WTC11 (cell line): ENCODE data around the gene MCCC2. TPM values are rescaled to one million over a fixed set of nuclear protein-coding genes. Genes with fewer than 3 reads are reported as not detected.

Source experiments
- ATAC-seq: fragments of 200-7000 bp; cut with Tn5 transposase; 2 replicates; pipeline ENCODE4 v1.10.0; 2021; ENCODE audit warnings: mild to moderate bottlenecking, moderate library complexity
- CTCF ChIA-PET: fragments of 300-600 bp; sonication (Branson Sonifier 250); formaldehyde crosslinking; loops from one replicate; lab custom pipeline; 2021; ENCODE audit warnings: antibody characterized with exemption; lab: Charles Lee
- POLR2A ChIA-PET: fragments of 350-600 bp; sonication (Branson Sonifier 250); formaldehyde crosslinking; loops from one replicate; lab custom pipeline; 2021; ENCODE audit warnings: antibody characterized with exemption; lab: Charles Lee
- DNase-seq: peaks from one replicate; pipeline ENCODE4 v3.0.0; 2021; ENCODE audit warnings: low spot score
- H3K27ac Mint-ChIP-seq: 2 replicates; pipeline ENCODE4 v1.8.0; 2021; ENCODE audit warnings: mixed read lengths
- H3K27me3 Mint-ChIP-seq: 2 replicates; pipeline ENCODE4 v1.8.0; 2021; ENCODE audit warnings: low read depth, mild to moderate bottlenecking, moderate library complexity, mixed read lengths
- H3K36me3 Mint-ChIP-seq: 2 replicates; pipeline ENCODE4 v1.8.0; 2021; ENCODE audit warnings: mixed read lengths
- H3K4me1 Mint-ChIP-seq: 2 replicates; pipeline ENCODE4 v1.8.0; 2022; ENCODE audit warnings: mixed read lengths
- H3K4me3 Mint-ChIP-seq: 2 replicates; pipeline ENCODE4 v1.8.0; 2021; ENCODE audit warnings: mild to moderate bottlenecking, moderate library complexity, mixed read lengths
- H3K9me3 Mint-ChIP-seq: 2 replicates; pipeline ENCODE4 v1.8.0; 2021; ENCODE audit warnings: mixed read lengths
- ATF1 ChIP-seq: sonication (generic); formaldehyde crosslinking; IDR thresholded peaks from 2 replicates; pipeline ENCODE4 v1.8.1; 2023; ENCODE audit warnings: mild to moderate bottlenecking, moderate library complexity, missing genetic modification reagents
- CBFB ChIP-seq: sonication (generic); formaldehyde crosslinking; IDR thresholded peaks from 2 replicates; pipeline ENCODE4 v1.8.1; 2022; ENCODE audit warnings: mild to moderate bottlenecking, low read depth, missing genetic modification reagents
- CREM ChIP-seq: sonication (generic); formaldehyde crosslinking; IDR thresholded peaks from 2 replicates; pipeline ENCODE4 v1.8.1; 2022; ENCODE audit warnings: mild to moderate bottlenecking, missing genetic modification reagents, moderate library complexity
- ETV6 ChIP-seq: sonication (generic); formaldehyde crosslinking; IDR thresholded peaks from 2 replicates; pipeline ENCODE4 v1.8.1; 2022; ENCODE audit warnings: mild to moderate bottlenecking, missing genetic modification reagents
- FOXJ3 ChIP-seq: sonication (generic); formaldehyde crosslinking; IDR thresholded peaks from 2 replicates; pipeline ENCODE4 v1.9.0; 2021; ENCODE audit warnings: missing genetic modification reagents, mild to moderate bottlenecking, borderline replicate concordance
- GABPB1 ChIP-seq: sonication (generic); formaldehyde crosslinking; IDR thresholded peaks from 2 replicates; pipeline ENCODE4 v1.8.1; 2023; ENCODE audit warnings: mild to moderate bottlenecking, missing genetic modification reagents
- GTF2I ChIP-seq: fragments of 250-450 bp; sonication (Bioruptor Pico); conservative IDR thresholded peaks from 2 replicates; pipeline ENCODE4 v1.4.0; 2021; ENCODE audit warnings: mild to moderate bottlenecking
- NFYB ChIP-seq: sonication (generic); formaldehyde crosslinking; conservative IDR thresholded peaks from 2 replicates; pipeline ENCODE4 v1.8.0; 2022; ENCODE audit warnings: low read depth, missing genetic modification reagents
- NR1H2 ChIP-seq: sonication (generic); formaldehyde crosslinking; IDR thresholded peaks from 2 replicates; pipeline ENCODE4 v1.9.0; 2021; ENCODE audit warnings: mild to moderate bottlenecking, moderate library complexity, missing genetic modification reagents
- RELA ChIP-seq: sonication (generic); formaldehyde crosslinking; IDR thresholded peaks from 2 replicates; pipeline ENCODE4 v1.8.1; 2022; ENCODE audit warnings: missing genetic modification reagents, mild to moderate bottlenecking, borderline replicate concordance
- TEAD1 ChIP-seq: sonication (generic); formaldehyde crosslinking; IDR thresholded peaks from 2 replicates; pipeline ENCODE4 v1.8.0; 2022; ENCODE audit warnings: mild to moderate bottlenecking, missing genetic modification reagents
- ZNF232 ChIP-seq: sonication (generic); formaldehyde crosslinking; IDR thresholded peaks from 2 replicates; pipeline ENCODE4 v1.8.0; 2022; ENCODE audit warnings: mild to moderate bottlenecking, missing genetic modification reagents
- ZNF263 ChIP-seq: sonication (generic); formaldehyde crosslinking; IDR thresholded peaks from 2 replicates; pipeline ENCODE4 v1.8.1; 2022; ENCODE audit warnings: low read depth, mild to moderate bottlenecking, moderate library complexity, missing genetic modification reagents
- ZNF317 ChIP-seq: sonication (generic); formaldehyde crosslinking; IDR thresholded peaks from 2 replicates; pipeline ENCODE4 v1.8.1; 2023; ENCODE audit warnings: low read depth, mild to moderate bottlenecking, moderate library complexity, missing genetic modification reagents, borderline replicate concordance
- ZNF416 ChIP-seq: fragments of 250-450 bp; sonication (Bioruptor Pico); IDR thresholded peaks from 2 replicates; pipeline ENCODE4 v1.9.0; 2021; ENCODE audit warnings: mild to moderate bottlenecking, inconsistent platforms
- total RNA-seq: library from RNA; stranded (reverse); gene quantifications from 3 replicates; pipeline ENCODE4 v1.2.3, GENCODE V29; 2021
- TF ChIP-seq, protein P1 (sequence below): sonication (generic); formaldehyde crosslinking; IDR thresholded peaks from 2 replicates; pipeline ENCODE4 v1.8.0; 2023; ENCODE audit warnings: mild to moderate bottlenecking, missing genetic modification reagents
- TF ChIP-seq, protein P2 (sequence below): fragments of 200-600 bp; IDR thresholded peaks from 2 replicates; pipeline ENCODE4 v1.8.0; 2022; ENCODE audit warnings: antibody characterized with exemption
- TF ChIP-seq, protein P3 (sequence below): sonication (generic); formaldehyde crosslinking; conservative IDR thresholded peaks from 2 replicates; pipeline ENCODE4 v1.8.1; 2023; ENCODE audit warnings: mild to moderate bottlenecking, low read depth, missing genetic modification reagents, moderate library complexity
- TF ChIP-seq, protein P4 (sequence below): sonication (generic); formaldehyde crosslinking; IDR thresholded peaks from 2 replicates; pipeline ENCODE4 v1.8.1; 2023; ENCODE audit warnings: mild to moderate bottlenecking, missing genetic modification reagents
- TF ChIP-seq, protein P5 (sequence below): fragments of 250-450 bp; sonication (Bioruptor Pico); IDR thresholded peaks from 2 replicates; pipeline ENCODE4 v1.9.0; 2021; ENCODE audit warnings: moderate library complexity, mild to moderate bottlenecking, inconsistent platforms, borderline replicate concordance

MCCC2 gene
- total RNA-seq, 1 experiment from 2014 or later = 65.0 TPM

DNA sequence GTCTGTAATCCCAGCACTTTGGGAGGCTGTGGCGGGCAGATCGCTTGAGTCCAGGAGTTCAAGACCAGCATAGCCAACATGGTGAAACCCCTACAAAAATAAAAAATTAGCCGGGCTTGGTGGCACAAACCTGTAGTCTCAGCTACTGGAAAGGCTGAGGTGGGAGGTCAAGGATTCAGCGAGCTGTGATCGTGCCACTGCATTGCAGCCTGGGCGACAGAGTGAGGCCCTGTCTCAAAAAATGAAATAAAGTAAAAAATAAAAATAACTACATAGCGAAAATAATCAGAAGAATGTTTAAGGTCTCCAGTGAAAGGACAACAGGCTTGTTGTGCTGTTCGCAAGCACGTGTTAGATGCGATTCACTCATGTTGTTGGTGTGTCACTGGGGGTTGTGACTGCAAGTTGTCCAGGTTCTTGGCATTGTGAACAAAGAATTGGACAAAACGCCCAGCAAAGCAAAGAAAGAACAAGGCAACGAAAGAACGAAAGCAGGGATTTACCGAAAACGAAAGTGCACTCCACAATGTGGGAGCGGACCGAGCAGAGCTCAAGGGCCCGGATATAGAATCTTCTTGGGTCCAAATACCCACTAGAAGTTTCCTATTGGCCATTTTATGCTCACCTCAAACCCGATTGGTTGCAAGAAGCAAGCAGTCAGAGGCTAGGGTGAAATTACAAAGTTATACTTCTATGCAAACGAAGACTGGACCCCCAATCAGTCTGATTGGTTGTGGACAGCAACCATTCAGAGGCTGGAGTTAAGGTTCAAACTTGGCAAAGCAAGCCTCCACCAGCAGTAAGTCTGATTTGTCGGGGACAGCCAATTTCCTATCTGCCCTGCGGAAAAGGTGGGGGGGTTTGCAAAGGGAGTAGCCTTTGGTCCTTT is 844 bp upstream of the MCCC2 start:
- peak; percentile 4; the same call in 1 of the 2 replicates for ATAC-seq
- TF ChIP-seq ZNF416 (CRISPR knock-in tag) = no peak
- peak; percentile 57 for TF ChIP-seq NFYB (CRISPR knock-in tag)
- TF ChIP-seq, protein P1, sequence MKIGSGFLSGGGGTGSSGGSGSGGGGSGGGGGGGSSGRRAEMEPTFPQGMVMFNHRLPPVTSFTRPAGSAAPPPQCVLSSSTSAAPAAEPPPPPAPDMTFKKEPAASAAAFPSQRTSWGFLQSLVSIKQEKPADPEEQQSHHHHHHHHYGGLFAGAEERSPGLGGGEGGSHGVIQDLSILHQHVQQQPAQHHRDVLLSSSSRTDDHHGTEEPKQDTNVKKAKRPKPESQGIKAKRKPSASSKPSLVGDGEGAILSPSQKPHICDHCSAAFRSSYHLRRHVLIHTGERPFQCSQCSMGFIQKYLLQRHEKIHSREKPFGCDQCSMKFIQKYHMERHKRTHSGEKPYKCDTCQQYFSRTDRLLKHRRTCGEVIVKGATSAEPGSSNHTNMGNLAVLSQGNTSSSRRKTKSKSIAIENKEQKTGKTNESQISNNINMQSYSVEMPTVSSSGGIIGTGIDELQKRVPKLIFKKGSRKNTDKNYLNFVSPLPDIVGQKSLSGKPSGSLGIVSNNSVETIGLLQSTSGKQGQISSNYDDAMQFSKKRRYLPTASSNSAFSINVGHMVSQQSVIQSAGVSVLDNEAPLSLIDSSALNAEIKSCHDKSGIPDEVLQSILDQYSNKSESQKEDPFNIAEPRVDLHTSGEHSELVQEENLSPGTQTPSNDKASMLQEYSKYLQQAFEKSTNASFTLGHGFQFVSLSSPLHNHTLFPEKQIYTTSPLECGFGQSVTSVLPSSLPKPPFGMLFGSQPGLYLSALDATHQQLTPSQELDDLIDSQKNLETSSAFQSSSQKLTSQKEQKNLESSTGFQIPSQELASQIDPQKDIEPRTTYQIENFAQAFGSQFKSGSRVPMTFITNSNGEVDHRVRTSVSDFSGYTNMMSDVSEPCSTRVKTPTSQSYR (CRISPR knock-in tag) = no peak

DNA sequence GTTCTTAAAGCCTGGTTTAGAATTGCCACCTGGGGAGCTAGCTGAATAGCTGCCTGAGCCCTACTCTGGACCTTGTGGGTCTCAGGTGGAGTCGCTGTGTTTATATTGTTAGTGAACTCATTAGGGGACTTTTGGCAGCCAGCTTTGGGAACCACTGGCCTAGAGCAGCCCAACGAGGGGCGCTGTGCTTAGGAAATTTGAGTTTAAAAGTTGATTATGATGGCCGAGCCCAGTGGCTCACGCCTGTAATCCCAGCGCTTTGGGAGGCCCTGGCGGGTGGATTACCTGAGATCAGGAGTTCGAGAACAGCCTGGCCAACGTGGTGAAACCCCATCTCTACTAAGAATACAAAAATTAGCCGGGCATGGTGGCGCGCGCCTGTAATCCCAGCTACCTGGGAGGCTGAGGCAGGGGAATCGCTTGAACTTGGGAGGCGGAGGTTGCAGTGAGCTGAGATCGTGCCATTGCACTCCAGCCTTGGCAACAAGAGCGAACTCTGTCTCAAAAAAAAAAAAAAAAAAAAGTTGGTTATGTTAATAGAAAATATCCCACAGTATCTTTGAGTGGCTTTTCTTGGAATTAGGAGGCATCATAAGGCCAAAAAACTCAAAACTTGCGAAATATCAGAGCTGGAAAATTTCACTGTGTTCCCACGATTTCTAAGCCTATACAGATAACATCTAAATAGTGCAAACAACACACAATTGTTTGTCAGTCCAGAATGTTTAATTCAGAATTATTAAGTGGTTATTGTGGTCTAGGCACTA is 809 bp downstream of the MCCC2 start:
- H3K27ac Mint-ChIP-seq = peak overlapping the region; percentile 95; the same call in 1 of the 2 replicates
- peaks cover 4% of the 10 kb centered on the region for H3K9me3 Mint-ChIP-seq
- DNase-seq = peak; percentile 13
- no peaks in the 10 kb centered on the region for H3K27me3 Mint-ChIP-seq
- ChIA-PET CTCF (interaction anchor here (1.4 to 2.6 kb wide), 3 partner anchors 13 to 112 kb away, joined by 5 to 27 read pairs (median 7); no protein-coding TSS in a partner anchor), POLR2A (interaction anchor here (1.0 kb wide), 2 partner anchors 13 kb away, joined by 3 read pairs; no protein-coding TSS in a partner anchor)
- peaks cover 2% of the 10 kb centered on the region; the same call in 1 of the 2 replicates for H3K36me3 Mint-ChIP-seq
- peak overlapping the region; percentile 91 for H3K4me3 Mint-ChIP-seq
- TF ChIP-seq TEAD1 (CRISPR knock-in tag) (no peak), ZNF317 (no peak), GABPB1 (no peak), ZNF232 (no peak), FOXJ3 (CRISPR knock-in tag) (no peak), ETV6 (CRISPR knock-in tag) (no peak), ZNF263 (CRISPR knock-in tag) (no peak)
- TF ChIP-seq, protein P2, sequence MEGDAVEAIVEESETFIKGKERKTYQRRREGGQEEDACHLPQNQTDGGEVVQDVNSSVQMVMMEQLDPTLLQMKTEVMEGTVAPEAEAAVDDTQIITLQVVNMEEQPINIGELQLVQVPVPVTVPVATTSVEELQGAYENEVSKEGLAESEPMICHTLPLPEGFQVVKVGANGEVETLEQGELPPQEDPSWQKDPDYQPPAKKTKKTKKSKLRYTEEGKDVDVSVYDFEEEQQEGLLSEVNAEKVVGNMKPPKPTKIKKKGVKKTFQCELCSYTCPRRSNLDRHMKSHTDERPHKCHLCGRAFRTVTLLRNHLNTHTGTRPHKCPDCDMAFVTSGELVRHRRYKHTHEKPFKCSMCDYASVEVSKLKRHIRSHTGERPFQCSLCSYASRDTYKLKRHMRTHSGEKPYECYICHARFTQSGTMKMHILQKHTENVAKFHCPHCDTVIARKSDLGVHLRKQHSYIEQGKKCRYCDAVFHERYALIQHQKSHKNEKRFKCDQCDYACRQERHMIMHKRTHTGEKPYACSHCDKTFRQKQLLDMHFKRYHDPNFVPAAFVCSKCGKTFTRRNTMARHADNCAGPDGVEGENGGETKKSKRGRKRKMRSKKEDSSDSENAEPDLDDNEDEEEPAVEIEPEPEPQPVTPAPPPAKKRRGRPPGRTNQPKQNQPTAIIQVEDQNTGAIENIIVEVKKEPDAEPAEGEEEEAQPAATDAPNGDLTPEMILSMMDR = no peak
- ATAC-seq = peak; percentile 8
- peaks cover 14% of the 10 kb centered on the region for H3K4me1 Mint-ChIP-seq

More for the DNA sequence above, 844 bp upstream of the MCCC2 start:
- POLR2A ChIA-PET = interaction anchor here (1.0 kb wide), 2 partner anchors 11 to 15 kb away, joined by 3 read pairs; no protein-coding TSS in a partner anchor
- no peak for DNase-seq
- peak overlapping the region; percentile 99 for H3K27ac Mint-ChIP-seq
- H3K27me3 Mint-ChIP-seq = no peaks in the 10 kb centered on the region
- H3K4me1 Mint-ChIP-seq = peaks cover 14% of the 10 kb centered on the region
- H3K9me3 Mint-ChIP-seq = peaks cover 4% of the 10 kb centered on the region
- no peaks in the 10 kb centered on the region for H3K36me3 Mint-ChIP-seq
- CTCF ChIA-PET = interaction anchor here (1.4 to 2.6 kb wide), 3 partner anchors 15 to 112 kb away, joined by 5 to 27 read pairs (median 7); no protein-coding TSS in a partner anchor
- H3K4me3 Mint-ChIP-seq = peak overlapping the region; percentile 91

DNA sequence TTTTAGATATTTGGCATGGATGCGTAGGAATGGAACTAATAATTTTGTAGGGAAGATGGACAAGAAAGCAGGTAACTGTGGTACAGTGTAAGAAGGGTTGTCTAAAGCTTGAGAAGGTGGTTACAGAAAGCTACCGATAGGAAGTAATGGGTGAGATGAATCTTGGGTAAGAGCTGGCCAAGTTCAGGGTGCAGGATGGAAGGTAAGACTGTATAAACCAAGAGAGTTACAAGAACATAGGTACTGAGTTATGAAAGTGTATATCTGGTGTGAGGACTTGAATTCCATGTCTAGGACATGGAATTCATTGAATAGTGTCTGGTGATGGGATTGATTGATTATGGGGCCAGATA is 1.4 kb downstream of the MCCC2 start:
- ATAC-seq (no peak), DNase-seq (no peak)
- ChIA-PET POLR2A (no interaction called here), CTCF (interaction anchor here (2.1 to 2.6 kb wide), 2 partner anchors 13 to 109 kb away, joined by 7 to 27 read pairs; no protein-coding TSS in a partner anchor)
- peaks cover 2% of the 10 kb centered on the region; the same call in 1 of the 2 replicates for H3K36me3 Mint-ChIP-seq
- peaks cover 4% of the 10 kb centered on the region for H3K9me3 Mint-ChIP-seq
- H3K27me3 Mint-ChIP-seq = no peaks in the 10 kb centered on the region
- H3K27ac Mint-ChIP-seq = no peak overlapping the region
- peak overlapping the region; percentile 91 for H3K4me3 Mint-ChIP-seq
- H3K4me1 Mint-ChIP-seq = peaks cover 14% of the 10 kb centered on the region
- TF ChIP-seq CREM (CRISPR knock-in tag) (no peak), GTF2I (no peak), CBFB (CRISPR knock-in tag) (no peak), RELA (CRISPR knock-in tag) (no peak), NR1H2 (CRISPR knock-in tag) (no peak), ATF1 (no peak)
- TF ChIP-seq, protein P3, sequence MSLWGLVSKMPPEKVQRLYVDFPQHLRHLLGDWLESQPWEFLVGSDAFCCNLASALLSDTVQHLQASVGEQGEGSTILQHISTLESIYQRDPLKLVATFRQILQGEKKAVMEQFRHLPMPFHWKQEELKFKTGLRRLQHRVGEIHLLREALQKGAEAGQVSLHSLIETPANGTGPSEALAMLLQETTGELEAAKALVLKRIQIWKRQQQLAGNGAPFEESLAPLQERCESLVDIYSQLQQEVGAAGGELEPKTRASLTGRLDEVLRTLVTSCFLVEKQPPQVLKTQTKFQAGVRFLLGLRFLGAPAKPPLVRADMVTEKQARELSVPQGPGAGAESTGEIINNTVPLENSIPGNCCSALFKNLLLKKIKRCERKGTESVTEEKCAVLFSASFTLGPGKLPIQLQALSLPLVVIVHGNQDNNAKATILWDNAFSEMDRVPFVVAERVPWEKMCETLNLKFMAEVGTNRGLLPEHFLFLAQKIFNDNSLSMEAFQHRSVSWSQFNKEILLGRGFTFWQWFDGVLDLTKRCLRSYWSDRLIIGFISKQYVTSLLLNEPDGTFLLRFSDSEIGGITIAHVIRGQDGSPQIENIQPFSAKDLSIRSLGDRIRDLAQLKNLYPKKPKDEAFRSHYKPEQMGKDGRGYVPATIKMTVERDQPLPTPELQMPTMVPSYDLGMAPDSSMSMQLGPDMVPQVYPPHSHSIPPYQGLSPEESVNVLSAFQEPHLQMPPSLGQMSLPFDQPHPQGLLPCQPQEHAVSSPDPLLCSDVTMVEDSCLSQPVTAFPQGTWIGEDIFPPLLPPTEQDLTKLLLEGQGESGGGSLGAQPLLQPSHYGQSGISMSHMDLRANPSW (CRISPR knock-in tag) = no peak
- TF ChIP-seq, protein P4, sequence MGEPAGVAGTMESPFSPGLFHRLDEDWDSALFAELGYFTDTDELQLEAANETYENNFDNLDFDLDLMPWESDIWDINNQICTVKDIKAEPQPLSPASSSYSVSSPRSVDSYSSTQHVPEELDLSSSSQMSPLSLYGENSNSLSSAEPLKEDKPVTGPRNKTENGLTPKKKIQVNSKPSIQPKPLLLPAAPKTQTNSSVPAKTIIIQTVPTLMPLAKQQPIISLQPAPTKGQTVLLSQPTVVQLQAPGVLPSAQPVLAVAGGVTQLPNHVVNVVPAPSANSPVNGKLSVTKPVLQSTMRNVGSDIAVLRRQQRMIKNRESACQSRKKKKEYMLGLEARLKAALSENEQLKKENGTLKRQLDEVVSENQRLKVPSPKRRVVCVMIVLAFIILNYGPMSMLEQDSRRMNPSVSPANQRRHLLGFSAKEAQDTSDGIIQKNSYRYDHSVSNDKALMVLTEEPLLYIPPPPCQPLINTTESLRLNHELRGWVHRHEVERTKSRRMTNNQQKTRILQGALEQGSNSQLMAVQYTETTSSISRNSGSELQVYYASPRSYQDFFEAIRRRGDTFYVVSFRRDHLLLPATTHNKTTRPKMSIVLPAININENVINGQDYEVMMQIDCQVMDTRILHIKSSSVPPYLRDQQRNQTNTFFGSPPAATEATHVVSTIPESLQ (CRISPR knock-in tag) = no peak
- TF ChIP-seq, protein P5, sequence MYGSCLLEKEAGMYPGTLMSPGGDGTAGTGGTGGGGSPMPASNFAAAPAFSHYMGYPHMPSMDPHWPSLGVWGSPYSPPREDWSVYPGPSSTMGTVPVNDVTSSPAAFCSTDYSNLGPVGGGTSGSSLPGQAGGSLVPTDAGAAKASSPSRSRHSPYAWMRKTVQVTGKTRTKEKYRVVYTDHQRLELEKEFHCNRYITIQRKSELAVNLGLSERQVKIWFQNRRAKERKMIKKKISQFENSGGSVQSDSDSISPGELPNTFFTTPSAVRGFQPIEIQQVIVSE (CRISPR knock-in tag) = no peak
